Urinary bladder (tissue), 4 donors: Measurements from ENCODE around the gene CEP85L. TPM values are rescaled to one million over a fixed set of nuclear protein-coding genes. Genes with fewer than 3 reads are reported as not detected.

Experiments
- DNase-seq: peaks from one replicate; pipeline ENCODE4 v3.0.0-alpha.2; 2015; ENCODE audit errors: extremely low spot score
- H3K27ac ChIP-seq: one replicate; pipeline ENCODE4 v1.5.1; 2013; ENCODE audit warnings: low read depth, mild to moderate bottlenecking, moderate library complexity
- H3K36me3 ChIP-seq: one replicate; pipeline ENCODE4 v1.6.1; 2013; ENCODE audit warnings: mild to moderate bottlenecking, moderate library complexity; ENCODE audit not compliant: insufficient read depth
- H3K4me1 ChIP-seq: one replicate; pipeline ENCODE4 v1.6.1; 2013; ENCODE audit warnings: mild to moderate bottlenecking, moderate library complexity; ENCODE audit not compliant: insufficient read depth
- H3K4me3 ChIP-seq: one replicate; pipeline ENCODE4 v1.5.1; 2013; ENCODE audit warnings: low read depth, low read length
- WGBS: extraction: QIAGEN DNeasy Blood & Tissue Kit; methylation state at CpG from one replicate; pipeline ENCODE4 v1.1.7; 2013; 5-methylcytosine and 5-hydroxymethylcytosine counted together
- polyA plus RNA-seq: library from polyadenylated mRNA; stranded (reverse); fragments of 200-250 nt; gene quantifications from one replicate; pipeline ENCODE4 v1.2.3, GENCODE V29; 2013
- total RNA-seq: library from RNA; depleted of rRNA; stranded (reverse); fragments of >200 nt; gene quantifications from one replicate; pipeline ENCODE4 v1.2.3, GENCODE V29; 2014
- donor health status: healthy with polysubstance abuse.
- donor health status: healthy.

CEP85L gene
- total and polyA plus RNA-seq, 2 donors = 7.8 to 73.4 TPM

DNA sequence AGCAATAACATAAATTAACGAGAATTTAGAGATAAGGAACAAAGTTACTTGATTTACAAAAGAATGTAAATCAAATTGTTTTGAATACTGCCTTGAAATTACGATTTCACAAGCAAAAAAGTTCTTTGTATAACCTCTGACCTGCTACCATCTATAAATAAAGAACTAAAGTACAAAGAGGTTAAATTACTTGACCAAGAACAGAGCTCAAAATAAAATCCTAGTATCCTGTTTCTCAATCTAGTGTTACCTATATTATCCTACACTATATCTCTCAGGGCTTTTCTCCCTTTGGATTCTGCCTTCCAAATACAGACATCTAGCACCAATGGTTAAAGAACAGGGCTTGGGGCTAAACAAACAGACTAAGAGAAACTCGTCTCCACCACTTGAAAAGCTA, 59.5 kb downstream of the CEP85L start:
- no peak overlapping the region for H3K4me3 ChIP-seq
- WGBS = 48% methylated on average over 3 of the region's 3 CpGs
- H3K4me1 ChIP-seq = peaks cover 3% of the 10 kb centered on the region
- no peak for DNase-seq
- H3K27ac ChIP-seq = no peak overlapping the region
- H3K36me3 ChIP-seq = no peaks in the 10 kb centered on the region

DNA sequence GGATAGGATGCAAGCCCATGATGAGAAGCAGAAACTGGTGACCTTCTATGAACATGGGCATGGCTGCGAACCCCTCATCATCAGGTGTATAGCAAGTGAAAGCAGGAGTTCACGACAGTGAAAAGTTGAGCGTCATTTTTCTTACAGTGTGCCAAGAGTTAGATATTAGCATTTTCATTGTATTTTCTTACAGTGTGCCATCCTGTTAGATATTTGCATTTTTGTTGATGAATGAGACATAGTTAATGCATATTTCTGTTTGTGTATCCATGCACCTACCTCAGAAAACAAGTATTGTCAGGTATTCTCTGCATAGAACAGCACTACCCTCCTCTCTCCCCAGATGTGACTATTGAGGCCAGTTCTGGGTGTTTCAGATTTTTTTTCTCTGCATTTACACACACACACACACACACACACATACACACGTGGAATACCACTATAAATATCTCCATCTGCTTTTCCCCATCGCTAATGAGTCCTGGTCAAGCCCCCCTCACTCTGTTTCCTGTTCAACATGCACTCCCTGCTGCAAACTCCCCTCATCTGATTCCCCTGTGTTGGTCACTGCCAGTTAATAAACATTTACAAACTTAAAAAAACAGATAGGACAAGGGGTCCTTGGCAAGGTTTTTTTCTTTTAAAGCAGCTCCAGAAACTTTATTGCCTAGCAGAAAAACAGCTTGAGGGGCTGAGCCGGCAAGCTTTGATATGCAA, 61.6 kb downstream of the CEP85L start:
- DNase-seq = no peak
- 48% methylated on average over 6 of the region's 6 CpGs for WGBS
- no peaks in the 10 kb centered on the region for H3K36me3 ChIP-seq
- H3K4me3 ChIP-seq = no peak overlapping the region
- H3K4me1 ChIP-seq = peaks cover 3% of the 10 kb centered on the region
- H3K27ac ChIP-seq = no peak overlapping the region

GRCh38 chr6:118589186-118589585, 62.2 kb downstream of the CEP85L start:
- H3K27ac ChIP-seq = no peak overlapping the region
- H3K4me3 ChIP-seq = no peak overlapping the region
- H3K36me3 ChIP-seq = no peaks in the 10 kb centered on the region
- whole genome bisulfite sequencing = 53% methylated on average over 4 of the region's 4 CpGs
- peaks cover 3% of the 10 kb centered on the region for H3K4me1 ChIP-seq
- DNase-seq = no peak

DNA sequence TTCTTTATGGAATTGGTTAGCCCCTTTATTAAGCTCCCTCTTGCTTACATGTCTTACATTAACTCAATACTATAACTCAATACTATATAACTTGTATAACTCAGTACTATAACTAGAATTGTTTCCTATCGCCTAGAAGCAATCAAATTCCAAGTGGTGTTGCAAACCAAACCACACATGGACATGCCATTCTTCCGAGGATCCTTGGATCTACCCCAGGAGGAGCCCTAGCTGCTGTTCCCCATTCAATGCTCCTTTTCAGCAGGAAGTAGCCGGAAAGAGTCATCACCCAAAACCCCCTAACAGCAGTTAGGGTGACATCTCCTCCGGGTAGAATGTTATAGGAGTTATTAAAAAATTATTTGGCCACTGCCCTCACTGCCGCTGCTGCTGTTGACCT, 62.8 kb downstream of the CEP85L start:
- Histone ChIP-seq H3K36me3 (no peaks in the 10 kb centered on the region), H3K27ac (no peak overlapping the region), H3K4me3 (no peak overlapping the region), H3K4me1 (peaks cover 3% of the 10 kb centered on the region)
- 92% methylated on average over 5 of the region's 5 CpGs for WGBS
- no peak for DNase-seq

DNA sequence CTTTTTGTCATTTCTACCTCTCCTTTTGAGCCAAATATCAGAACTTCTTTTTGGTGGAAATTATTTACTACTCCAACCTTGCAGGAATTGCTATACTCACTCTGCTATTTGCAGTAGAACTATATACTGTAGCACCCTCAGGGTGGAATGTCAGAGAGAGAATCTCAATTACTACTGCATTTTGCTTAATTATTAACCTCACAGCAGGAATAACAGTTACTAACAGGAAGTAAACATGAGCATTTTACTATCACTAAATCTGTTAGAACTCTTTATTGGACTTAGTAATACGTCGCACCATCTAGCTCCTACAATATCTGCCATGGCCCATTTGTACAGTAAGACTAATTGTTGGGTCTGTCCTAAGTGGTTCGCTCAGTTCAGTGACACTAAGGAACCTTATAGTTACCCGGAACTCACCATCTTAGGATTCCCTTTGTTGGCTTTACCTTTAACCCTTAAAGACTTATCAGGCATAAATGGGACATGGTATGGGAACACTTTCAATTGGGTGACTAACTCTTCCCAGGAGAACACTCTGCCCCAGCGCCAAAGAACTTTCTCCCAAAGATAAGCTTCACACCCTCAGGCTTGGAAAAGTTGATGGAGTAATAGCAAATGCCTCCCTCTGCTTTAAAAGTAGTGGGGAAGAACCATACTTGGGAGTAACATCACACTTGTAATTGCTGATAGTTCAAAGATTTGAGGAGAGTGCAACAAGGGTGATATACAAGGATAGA, 64.5 kb downstream of the CEP85L start:
- Histone ChIP-seq H3K27ac (no peak overlapping the region), H3K36me3 (no peaks in the 10 kb centered on the region), H3K4me3 (no peak overlapping the region), H3K4me1 (peaks cover 3% of the 10 kb centered on the region)
- WGBS = 93% methylated on average over 5 of the region's 5 CpGs
- DNase-seq = no peak

- 95% methylated on average over 5 of the region's 5 CpGs for WGBS
- no peak overlapping the region for H3K27ac ChIP-seq
Measured at GRCh38 chr6:118584911-118585310, 66.5 kb downstream of the CEP85L start.

GRCh38 chr6:118581489-118581959, 69.9 kb downstream of the CEP85L start:
- no peaks in the 10 kb centered on the region for H3K36me3 ChIP-seq
- WGBS = 67% methylated on average over 5 of the region's 5 CpGs
- H3K4me3 ChIP-seq = no peak overlapping the region
- H3K27ac ChIP-seq = no peak overlapping the region
- no peak for DNase-seq
- H3K4me1 ChIP-seq = no peaks in the 10 kb centered on the region

More at GRCh38 chr6:118584911-118585310, 66.5 kb downstream of the CEP85L start:
- H3K36me3 ChIP-seq = no peaks in the 10 kb centered on the region
- H3K4me1 ChIP-seq = peaks cover 3% of the 10 kb centered on the region
- no peak overlapping the region for H3K4me3 ChIP-seq
- no peak for DNase-seq

- no peaks in the 10 kb centered on the region for H3K4me1 ChIP-seq
- no peak for DNase-seq
- no peak overlapping the region for H3K27ac ChIP-seq
- 67% methylated on average over 10 of the region's 10 CpGs for WGBS
- no peaks in the 10 kb centered on the region for H3K36me3 ChIP-seq
- no peak overlapping the region for H3K4me3 ChIP-seq
Measured at GRCh38 chr6:118580585-118581419, 70.6 kb downstream of the CEP85L start.

- 96% methylated on average over 2 of the region's 2 CpGs for WGBS
- no peak overlapping the region for H3K27ac ChIP-seq
- no peaks in the 10 kb centered on the region for H3K36me3 ChIP-seq
- no peak for DNase-seq
- H3K4me3 ChIP-seq = no peak overlapping the region
- H3K4me1 ChIP-seq = no peaks in the 10 kb centered on the region
Measured at GRCh38 chr6:118579786-118580185, 71.6 kb downstream of the CEP85L start.

DNA sequence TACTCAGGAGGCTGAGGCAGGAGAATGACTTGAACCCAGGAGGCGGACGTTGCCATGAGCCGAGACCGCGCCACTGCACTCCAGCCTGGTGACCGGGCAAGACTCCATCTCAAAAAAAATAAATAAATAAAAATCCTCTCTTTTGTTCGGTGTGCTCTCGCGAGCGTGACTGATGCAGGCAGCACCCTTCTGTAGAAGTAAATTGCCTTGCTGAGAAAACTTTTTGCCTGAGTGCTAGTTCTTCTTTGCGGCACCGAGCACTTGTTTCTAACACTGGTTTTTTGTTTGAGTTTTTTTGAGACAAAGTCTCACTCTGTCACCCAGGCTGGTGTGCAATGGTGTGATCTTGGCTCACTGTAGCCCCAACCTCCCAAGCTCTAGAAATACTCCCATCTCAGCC, 72.8 kb downstream of the CEP85L start:
- Histone ChIP-seq H3K27ac (no peak overlapping the region), H3K4me3 (no peak overlapping the region), H3K4me1 (no peaks in the 10 kb centered on the region), H3K36me3 (no peaks in the 10 kb centered on the region)
- 97% methylated on average over 12 of the region's 12 CpGs for WGBS
- no peak for DNase-seq

DNA sequence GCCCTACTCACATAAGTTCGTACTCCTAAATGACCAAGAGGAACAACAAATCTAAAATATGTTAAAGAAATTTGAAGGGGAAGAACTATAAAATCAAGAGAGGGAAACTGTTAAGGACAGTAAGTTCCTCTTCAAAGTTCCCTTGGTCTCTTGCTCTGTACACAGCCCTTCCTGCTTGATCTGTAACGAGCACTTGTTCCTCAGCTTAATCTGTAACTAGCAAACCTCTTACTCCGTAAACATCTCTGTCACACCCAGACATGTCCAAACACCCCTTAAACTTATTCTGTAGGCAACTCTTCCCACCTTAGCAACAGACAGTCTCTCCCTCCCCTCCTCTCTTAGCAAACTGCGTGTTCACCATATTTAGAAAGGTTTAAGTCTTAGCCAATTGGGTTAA, 73.4 kb downstream of the CEP85L start:
- no peak overlapping the region for H3K27ac ChIP-seq
- H3K36me3 ChIP-seq = no peaks in the 10 kb centered on the region
- no peak for DNase-seq
- no peak overlapping the region for H3K4me3 ChIP-seq
- 83% methylated on average over 4 of the region's 4 CpGs for WGBS
- H3K4me1 ChIP-seq = no peaks in the 10 kb centered on the region

DNA sequence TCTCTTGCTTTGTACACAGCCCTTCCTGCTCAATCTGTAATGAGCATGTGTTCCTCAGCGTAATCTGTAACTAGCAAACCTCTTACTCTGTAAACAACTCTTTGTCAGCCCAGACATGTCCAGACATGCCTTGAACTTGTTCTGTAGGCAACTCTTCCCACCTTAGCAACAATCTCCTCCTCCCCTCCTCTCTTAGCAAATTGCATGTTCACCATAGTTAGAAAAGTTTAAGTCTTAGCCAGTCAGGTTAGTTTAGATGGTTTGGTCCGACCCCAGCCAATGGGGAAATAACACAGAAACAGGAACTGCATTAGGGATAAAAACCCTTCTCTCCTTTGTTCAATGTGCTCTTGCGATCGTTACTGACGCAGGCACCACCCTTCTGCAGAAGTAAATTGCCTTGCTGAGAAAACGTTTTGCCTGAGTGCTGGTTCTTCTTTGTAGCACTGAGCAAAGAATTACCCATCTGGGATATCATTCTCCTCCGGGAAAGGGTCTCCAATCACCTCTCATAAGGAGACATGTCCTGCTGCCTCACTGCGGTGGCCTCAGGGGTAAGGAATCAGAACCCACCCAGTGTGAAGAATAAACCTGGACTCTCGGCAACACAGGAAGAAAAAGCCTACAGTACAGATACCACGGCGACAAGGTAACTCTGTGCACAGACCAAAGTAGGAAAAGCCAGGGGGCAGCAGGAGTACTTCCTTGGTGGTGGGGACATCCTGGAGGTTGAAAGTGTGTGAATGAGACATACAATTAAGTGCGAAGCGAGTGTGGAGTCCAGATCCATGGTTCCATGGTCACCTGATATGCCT, 77.1 kb downstream of the CEP85L start:
- H3K4me3 ChIP-seq = no peak overlapping the region
- 94% methylated on average over 13 of the region's 13 CpGs for WGBS
- H3K4me1 ChIP-seq = no peaks in the 10 kb centered on the region
- no peak overlapping the region for H3K27ac ChIP-seq
- no peak for DNase-seq
- H3K36me3 ChIP-seq = no peaks in the 10 kb centered on the region

DNA sequence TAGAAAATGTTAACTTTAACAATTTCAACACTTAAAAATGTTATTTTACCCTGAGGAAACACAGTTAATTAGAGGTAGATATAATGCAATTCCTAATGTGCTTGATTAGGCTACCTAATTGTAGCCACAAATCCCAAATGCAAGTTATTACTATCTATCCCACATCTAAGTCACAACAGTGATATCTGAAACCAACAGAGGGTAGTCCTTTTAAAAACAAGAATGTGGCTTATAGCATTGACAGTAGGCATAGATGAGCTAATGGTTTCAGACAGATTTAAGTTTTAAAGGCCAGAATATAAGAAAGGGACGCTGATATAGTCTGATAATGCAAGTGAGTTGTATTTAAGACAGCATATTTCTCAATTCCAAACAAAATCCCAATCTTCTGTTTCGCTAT, 80.3 kb downstream of the CEP85L start:
- DNase-seq = no peak
- 92% methylated on average over 2 of the region's 2 CpGs for WGBS
- Histone ChIP-seq H3K4me3 (no peak overlapping the region), H3K4me1 (no peaks in the 10 kb centered on the region), H3K36me3 (no peaks in the 10 kb centered on the region), H3K27ac (no peak overlapping the region)
